Fibroblast of villous mesenchyme (primary cell): ENCODE results near the gene DDAH1. TPM values are rescaled to one million over a fixed set of nuclear protein-coding genes. Genes with fewer than 3 reads are reported as not detected.

Experiments
- DNase-seq: peaks from one replicate; pipeline ENCODE4 v3.0.0-alpha.2; 2010; ENCODE audit warnings: low read depth
- H3K4me3 ChIP-seq: 2 replicates; pipeline ENCODE4 v1.5.1; 2011; ENCODE audit warnings: low read depth, mild to moderate bottlenecking, low read length
- CTCF ChIP-seq: IDR thresholded peaks from 2 replicates; pipeline ENCODE4 v1.5.1; 2012; ENCODE audit warnings: low read depth, mild to moderate bottlenecking, low read length; ENCODE audit not compliant: insufficient read depth
- total RNA-seq: library from RNA; depleted of rRNA; stranded (reverse); fragments of >200 nt; gene quantifications from 2 replicates; pipeline ENCODE4 v1.2.3, GENCODE V29; 2012

The DDAH1 gene
- total RNA-seq, 1 donor: 259 TPM

DNA sequence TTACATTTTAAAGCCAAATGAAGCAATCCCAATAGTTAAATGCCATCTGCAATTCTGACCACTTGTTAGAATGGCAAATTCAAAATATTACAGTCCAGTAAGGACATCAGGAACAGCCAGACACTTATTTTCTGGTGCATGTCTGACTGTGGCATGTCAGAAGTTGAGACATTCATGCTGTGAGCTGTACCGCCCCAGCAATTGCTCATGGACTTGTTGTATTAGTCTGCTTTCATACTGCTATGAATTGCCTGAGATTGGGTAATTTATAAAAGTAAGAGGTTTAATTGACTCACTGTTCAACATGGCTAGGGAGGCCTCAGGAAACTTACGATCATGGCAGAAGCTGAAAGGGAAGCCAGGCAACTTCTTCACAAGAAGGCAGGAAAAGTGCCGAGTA, 19.1 kb downstream of the DDAH1 start:
- peak; percentile 33 for DNase-seq
- no peak for TF ChIP-seq CTCF
- H3K4me3 ChIP-seq: no peak overlapping the region

DNA sequence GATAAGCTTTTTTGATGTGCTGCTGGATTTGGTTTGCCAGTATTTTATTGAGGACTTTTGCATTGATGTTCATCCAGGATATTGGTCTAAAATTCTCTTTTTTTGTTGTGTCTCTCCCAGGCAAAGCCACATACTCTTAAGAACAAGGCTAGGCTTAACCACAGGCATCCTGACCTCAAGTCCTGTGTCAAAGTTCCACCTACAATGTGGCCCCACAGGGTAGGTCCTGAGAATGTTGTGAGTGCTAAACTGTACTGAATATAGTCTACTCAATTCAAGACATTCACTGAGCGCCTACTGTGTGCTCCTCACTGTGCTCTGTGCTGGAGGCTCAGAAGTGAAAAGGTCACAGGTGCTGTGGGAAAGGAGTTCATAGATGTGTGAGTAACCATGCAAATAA, 20.6 kb downstream of the DDAH1 start:
- no peak for TF ChIP-seq CTCF
- DNase-seq: no peak

GRCh38 chr1:85440612-85441011, 24.3 kb downstream of the DDAH1 start:
- DNase-seq: no peak
- H3K4me3 ChIP-seq: no peak overlapping the region
- TF ChIP-seq CTCF: no peak

More for the DNA sequence above, 20.6 kb downstream of the DDAH1 start:
- H3K4me3 ChIP-seq: no peak overlapping the region

- DNase-seq: peak; percentile 79
- TF ChIP-seq CTCF: no peak
- H3K4me3 ChIP-seq: no peak overlapping the region
These were observed 26.6 kb downstream of the DDAH1 start for GRCh38 chr1:85438353-85438752.

GRCh38 chr1:85437139-85437538, 27.8 kb downstream of the DDAH1 start:
- no peak for TF ChIP-seq CTCF
- no peak for DNase-seq
- no peak overlapping the region for H3K4me3 ChIP-seq

DNA sequence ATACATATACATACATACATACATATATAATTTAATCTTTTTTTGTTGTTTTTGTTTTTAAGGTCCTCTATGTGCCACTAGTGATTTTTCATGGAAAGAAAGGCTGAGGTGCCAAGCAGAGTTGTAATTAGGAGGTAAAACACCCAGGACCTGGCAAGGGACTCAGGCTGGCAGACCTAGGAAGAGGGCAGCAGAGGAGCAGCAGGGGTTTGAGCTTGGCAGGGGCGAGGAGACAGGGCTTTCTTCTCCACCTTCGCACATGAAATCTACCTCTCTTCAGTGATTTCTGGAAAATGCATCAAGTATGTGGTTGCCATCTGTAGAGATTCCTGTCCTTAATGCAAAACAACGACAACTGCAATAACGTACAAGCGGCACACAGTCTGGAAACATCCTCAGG, 31.9 kb downstream of the DDAH1 start:
- no peak for DNase-seq
- no peak overlapping the region for H3K4me3 ChIP-seq
- TF ChIP-seq CTCF: no peak

DNA sequence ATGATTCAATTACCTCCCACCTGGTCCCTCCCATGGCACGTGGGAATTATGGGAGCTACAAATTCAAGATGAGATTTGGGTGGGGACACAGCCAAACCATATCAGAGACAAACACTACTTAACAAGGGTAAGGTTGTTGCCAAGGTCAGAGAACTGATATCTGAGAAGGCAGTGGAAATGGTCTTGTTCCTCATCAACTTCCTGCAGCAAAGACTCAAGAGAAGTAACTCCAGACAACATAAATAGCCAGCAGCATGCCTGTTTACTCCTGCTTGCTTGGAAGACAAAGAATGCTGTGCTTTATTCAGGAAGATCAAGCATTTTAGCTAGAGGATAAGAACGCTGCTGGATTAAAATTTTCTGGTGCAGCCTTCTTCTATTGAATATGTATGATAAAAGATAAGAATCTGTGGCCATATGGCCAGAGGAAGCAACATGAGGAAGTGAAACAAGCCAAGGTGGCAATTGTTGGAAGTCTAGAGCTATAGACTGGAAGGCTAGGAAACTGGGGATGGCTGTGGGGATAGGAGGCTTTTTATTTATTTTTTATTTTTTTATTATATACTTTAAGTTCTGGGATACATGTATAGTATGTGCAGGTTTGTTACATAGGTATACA, 36.4 kb downstream of the DDAH1 start:
- no peak for TF ChIP-seq CTCF
- H3K4me3 ChIP-seq: no peak overlapping the region
- no peak for DNase-seq
